Natural killer cell treated with Interleukin-12 subunit alpha and Interleukin-12 subunit beta and Interleukin-15 and Interleukin-18, amount 100 ng/mL, for 72 hours (primary cell): ENCODE results near the gene RNF7. TPM values are rescaled to one million over a fixed set of nuclear protein-coding genes. Genes with fewer than 3 reads are reported as not detected.

Source experiments
- ATAC-seq, 2 donors: fragments of 150-1000 bp; cut with Tn5 transposase in 1 of 2; sonication (Bioruptor Pico), chemical (Tn5 transposase) in 1 of 2; 2 replicates each; pipeline ENCODE4 v1.10.0; 2021
- DNase-seq: peaks from one replicate; pipeline ENCODE4 v3.0.0; 2022; ENCODE audit warnings: low spot score
- H3K27ac Mint-ChIP-seq, 2 donors: 1 replicate in 1 of 2; 2 replicates in 1 of 2; pipeline ENCODE4 v1.8.0; 2022; ENCODE audit warnings: mixed read lengths in 2 of 2, mild to moderate bottlenecking in 1 of 2, moderate library complexity in 1 of 2
- H3K27me3 Mint-ChIP-seq, 2 donors: 1 replicate in 1 of 2; 2 replicates in 1 of 2; pipeline ENCODE4 v1.8.0; 2022; ENCODE audit warnings: mixed read lengths in 2 of 2
- H3K36me3 Mint-ChIP-seq: one replicate; pipeline ENCODE4 v1.8.0; 2022; ENCODE audit warnings: mixed read lengths
- H3K4me1 Mint-ChIP-seq, 2 donors: 1 replicate in 1 of 2; 2 replicates in 1 of 2; pipeline ENCODE4 v1.8.0; 2022; ENCODE audit warnings: low read depth in 2 of 2, mixed read lengths in 2 of 2, mild to moderate bottlenecking in 1 of 2
- H3K4me3 Mint-ChIP-seq: one replicate; pipeline ENCODE4 v1.8.0; 2022; ENCODE audit warnings: mixed read lengths
- H3K9me3 Mint-ChIP-seq: 2 replicates; pipeline ENCODE4 v1.8.0; 2022; ENCODE audit warnings: mixed read lengths
- total RNA-seq, 2 donors: library from RNA; stranded (reverse); gene quantifications; one replicate each; pipeline ENCODE4 v1.2.3, GENCODE V29; 2022

Gene RNF7
- total RNA-seq, 2 donors from 2014 or later = 66.3 to 82.8 TPM

GRCh38 chr3:141795741-141796080 lies 57.6 kb downstream of the RNF7 start:
- no peaks in the 10 kb centered on the region for H3K36me3 Mint-ChIP-seq
- no peak for DNase-seq
- H3K27ac Mint-ChIP-seq = peak overlapping the region; percentile 88 to 96
- H3K4me3 Mint-ChIP-seq = peak overlapping the region; percentile 87
- peaks cover 49 to 52% of the 10 kb centered on the region in 2 donors for H3K4me1 Mint-ChIP-seq
- ATAC-seq = no peak
- H3K9me3 Mint-ChIP-seq = no peaks in the 10 kb centered on the region
- H3K27me3 Mint-ChIP-seq = no peaks in the 10 kb centered on the region

- peak; percentile 80 for DNase-seq
- ATAC-seq = peak; percentile 84 to 90
- H3K36me3 Mint-ChIP-seq = no peaks in the 10 kb centered on the region
- H3K9me3 Mint-ChIP-seq = no peaks in the 10 kb centered on the region
- H3K4me1 Mint-ChIP-seq = peaks cover 49 to 52% of the 10 kb centered on the region in 2 donors
- H3K4me3 Mint-ChIP-seq = peak overlapping the region; percentile 87
- H3K27me3 Mint-ChIP-seq = no peaks in the 10 kb centered on the region
- peak overlapping the region; percentile 88 to 96 for H3K27ac Mint-ChIP-seq
Measured at GRCh38 chr3:141796081-141796888, 58.2 kb downstream of the RNF7 start.

Other genes with a start within 250 kb of the RNF7 start
- gene GRK7, start 25.1 kb downstream of the RNF7 start, total RNA-seq = under 1 TPM in 1 of 2 donors, not detected in 1; 0.12 TPM
- gene ATP1B3, start 138.3 kb downstream of the RNF7 start, total RNA-seq = 100 to 1,000 TPM; 135 to 166 TPM